ENCODE results near the gene BCR. TPM values are rescaled to one million over a fixed set of nuclear protein-coding genes. Genes with fewer than 3 reads are reported as not detected.

BCR gene
- total and polyA plus RNA-seq, 2 of the 8 experiments (the other 6 are each of a cell fraction or from before 2014, with no cell fraction given): 66.7 to 130 TPM

GRCh38 chr22:23161574-23161973 lies 18.7 kb upstream of the BCR start:
- H2BK12ac ChIP-seq (ENCODE audit: low read depth, low read length): no peak overlapping the region
- no peak for FAIRE-seq

More at GRCh38 chr22:23161574-23161973, 18.7 kb upstream of the BCR start:
- no peak overlapping the region for H2BK120ac ChIP-seq (replicated peaks; ENCODE audit: low read depth, low read length)
- no peak overlapping the region for H3K18ac ChIP-seq (ENCODE audit: extremely low read depth, low read length)
- H3K79me2 ChIP-seq (ENCODE audit: control insufficient read depth in 1 of 2, insufficient read depth in 2 of 2, low read length in 2 of 2): no peaks in the 10 kb centered on the region
- no peak overlapping the region for H3K9ac ChIP-seq (replicated peaks in 1 of 4; ENCODE audit: extremely low read depth in 1 of 4, low read depth in 3 of 4, low read length in 3 of 4)
- no peak for DNase-seq (ENCODE audit: low read depth in 1 of 2, low spot score in 2 of 2)
- no peak overlapping the region for H4K91ac ChIP-seq (replicated peaks; ENCODE audit: insufficient read length, low read length)
- ChIA-PET POLR2A (ENCODE audit: partially characterized antibody) (no interaction called here), CTCF (ENCODE audit: partially characterized antibody) (interaction anchor here (0.6 to 0.9 kb wide), 3 partner anchors 9 to 121 kb away, joined by 3 read pairs; no protein-coding TSS in a partner anchor)
- no peak overlapping the region for H2AK5ac ChIP-seq (ENCODE audit: low read depth, low read length)
- H3K14ac ChIP-seq (ENCODE audit: insufficient read length): no peak overlapping the region
- H3K23me2 ChIP-seq (ENCODE audit: low read depth, low read length): 0 out of 2 replicates have a peak, but pooled peaks cover 2% of the 10 kb centered on the region
- no peak overlapping the region for H3K4me3 ChIP-seq (ENCODE audit: extremely low read depth in 1 of 4, insufficient read depth in 2 of 4, low read depth in 3 of 4, low read length in 4 of 4)
- WGBS, 2 experiments (ENCODE audit: extremely low coverage in 1 of 2, insufficient coverage in 1 of 2, insufficient read length in 1 of 2, insufficient replicate concordance in 2 of 2, low coverage in 1 of 2, low lambda C conversion rate in 2 of 2, missing lambda C conversion rate in 1 of 2): 94% methylated on average over 13 of the region's 13 CpGs; no CpG with 5 or more reads in 1 of the 2 experiments
- H3K4me2 ChIP-seq (ENCODE audit: insufficient read depth in 1 of 2, low read depth in 2 of 2, low read length in 2 of 2): no peak overlapping the region
- H2BK20ac ChIP-seq (ENCODE audit: low read length): no peak overlapping the region
- no peaks in the 10 kb centered on the region for H3K27me3 ChIP-seq (replicated peaks in 1 of 4; ENCODE audit: control insufficient read depth in 3 of 4, extremely low read depth in 1 of 4, insufficient read depth in 3 of 4, low read length in 3 of 4)
- no peak overlapping the region for H3K4ac ChIP-seq (replicated peaks; ENCODE audit: insufficient read length, low read depth, low read length)
- no peak overlapping the region for H3K27ac ChIP-seq (ENCODE audit: low read depth, low read length)
- no peak overlapping the region for H3K23ac ChIP-seq (ENCODE audit: insufficient read length)
- H3K56ac ChIP-seq (replicated peaks; ENCODE audit: insufficient read length, low read depth, low read length): no peak overlapping the region
- no peak overlapping the region for H2BK15ac ChIP-seq (ENCODE audit: low read length)
- H3K9me3 ChIP-seq (ENCODE audit: insufficient read depth in 2 of 2, low read depth in 1 of 2, low read length in 1 of 2): no peaks in the 10 kb centered on the region
- H4K20me1 ChIP-seq (replicated peaks in 1 of 2; ENCODE audit: control insufficient read depth in 1 of 2, insufficient read depth in 2 of 2, low read length in 2 of 2): no peaks in the 10 kb centered on the region
- H3K36me3 ChIP-seq (ENCODE audit: control insufficient read depth in 2 of 4, insufficient read depth in 4 of 4, low read length in 3 of 4): no peaks in the 10 kb centered on the region
- no peak overlapping the region for H2BK5ac ChIP-seq (ENCODE audit: low read depth, low read length)
- H3K79me1 ChIP-seq (ENCODE audit: low read depth, low read length): no peaks in the 10 kb centered on the region
- peaks cover 0 to 14% (median 5%) of the 10 kb centered on the region in 4 experiments; a peak in 4 of 7 replicates for H3K4me1 ChIP-seq (replicated peaks in 1 of 4; ENCODE audit: control insufficient read depth in 3 of 4, insufficient read depth in 4 of 4, low read length in 3 of 4)
- H2AFZ ChIP-seq (ENCODE audit: low read length): no peak overlapping the region
- TF ChIP-seq ASH2L (IDR thresholded peaks at IDR 0.05; ENCODE audit: low read length) (no peak), NANOG (IDR thresholded peaks at IDR 0.05; ENCODE audit: insufficient read depth, low read depth, low read length, poor library complexity, severe bottlenecking) (no peak), BRCA1 (IDR thresholded peaks at IDR 0.05; ENCODE audit: low read depth, low read length) (no peak), SAP30 (IDR thresholded peaks at IDR 0.05; ENCODE audit: insufficient read depth, insufficient replicate concordance, low read length) (no peak), FOSL1 (IDR thresholded peaks at IDR 0.05; ENCODE audit: insufficient read depth, low read depth, low read length) (no peak), TBP (IDR thresholded peaks at IDR 0.05; ENCODE audit: low read depth, low read length) (no peak)
- TF ChIP-seq, protein P1, sequence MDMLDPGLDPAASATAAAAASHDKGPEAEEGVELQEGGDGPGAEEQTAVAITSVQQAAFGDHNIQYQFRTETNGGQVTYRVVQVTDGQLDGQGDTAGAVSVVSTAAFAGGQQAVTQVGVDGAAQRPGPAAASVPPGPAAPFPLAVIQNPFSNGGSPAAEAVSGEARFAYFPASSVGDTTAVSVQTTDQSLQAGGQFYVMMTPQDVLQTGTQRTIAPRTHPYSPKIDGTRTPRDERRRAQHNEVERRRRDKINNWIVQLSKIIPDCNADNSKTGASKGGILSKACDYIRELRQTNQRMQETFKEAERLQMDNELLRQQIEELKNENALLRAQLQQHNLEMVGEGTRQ (IDR thresholded peaks at IDR 0.05; ENCODE audit: low read length): no peak
- peak overlapping the region; percentile 41; the same call in 1 of the 2 replicates for H4K8ac ChIP-seq (ENCODE audit: extremely low read depth, insufficient read depth, low read length)
- H4K5ac ChIP-seq (ENCODE audit: insufficient read length, low read depth, low read length): no peak overlapping the region

Measured in H1 (cell line).